Stimulated activated CD8-positive, alpha-beta memory T cell treated with anti-CD3 and anti-CD28 coated beads, Interleukin-4, amount 100 ng/mL, for 48 hours (primary cell): ENCODE results near the gene STEAP1B.

ENCODE experiments used
- DNase-seq: peaks from one replicate; pipeline ENCODE4 v3.0.0-alpha.2; 2020

Gene STEAP1B

GRCh38 chr7:22427104-22427503 lies 72.9 kb downstream of the STEAP1B start:
- no peak for DNase-seq

DNA sequence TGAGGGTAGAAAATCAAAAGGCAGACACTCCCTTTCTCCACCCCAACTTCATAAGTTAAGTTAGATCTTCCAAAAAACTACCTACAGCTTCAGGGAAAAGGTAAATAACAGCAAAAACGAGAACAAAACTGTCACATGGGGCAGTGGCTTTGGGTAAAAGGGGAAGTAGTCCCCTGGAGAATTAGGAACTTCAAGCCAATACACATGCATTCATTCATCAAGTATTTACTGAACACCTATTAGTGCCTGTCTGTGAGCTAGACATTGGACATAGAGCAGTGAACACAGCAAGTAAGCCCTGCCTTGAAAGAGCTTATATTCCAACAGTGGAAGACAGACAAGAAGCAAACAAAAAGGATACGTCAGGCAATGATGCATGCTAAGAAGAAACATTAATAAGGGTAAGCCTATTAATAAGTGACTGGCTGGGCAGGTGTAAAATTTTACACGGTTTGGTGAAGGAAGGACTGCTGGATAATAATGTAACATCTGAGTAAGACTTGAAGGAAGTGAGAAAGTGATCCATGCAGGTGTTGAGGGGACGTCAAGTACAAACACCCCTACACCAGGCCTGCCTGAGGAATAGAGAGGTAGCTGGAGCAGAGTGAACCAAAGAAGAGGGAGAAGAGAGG lies 73.4 kb downstream of the STEAP1B start:
- DNase-seq = no peak

GRCh38 chr7:22425361-22425760 lies 74.6 kb downstream of the STEAP1B start:
- DNase-seq = no peak

- no peak for DNase-seq
Observed at GRCh38 chr7:22422831-22423615, 77.0 kb downstream of the STEAP1B start.

DNA sequence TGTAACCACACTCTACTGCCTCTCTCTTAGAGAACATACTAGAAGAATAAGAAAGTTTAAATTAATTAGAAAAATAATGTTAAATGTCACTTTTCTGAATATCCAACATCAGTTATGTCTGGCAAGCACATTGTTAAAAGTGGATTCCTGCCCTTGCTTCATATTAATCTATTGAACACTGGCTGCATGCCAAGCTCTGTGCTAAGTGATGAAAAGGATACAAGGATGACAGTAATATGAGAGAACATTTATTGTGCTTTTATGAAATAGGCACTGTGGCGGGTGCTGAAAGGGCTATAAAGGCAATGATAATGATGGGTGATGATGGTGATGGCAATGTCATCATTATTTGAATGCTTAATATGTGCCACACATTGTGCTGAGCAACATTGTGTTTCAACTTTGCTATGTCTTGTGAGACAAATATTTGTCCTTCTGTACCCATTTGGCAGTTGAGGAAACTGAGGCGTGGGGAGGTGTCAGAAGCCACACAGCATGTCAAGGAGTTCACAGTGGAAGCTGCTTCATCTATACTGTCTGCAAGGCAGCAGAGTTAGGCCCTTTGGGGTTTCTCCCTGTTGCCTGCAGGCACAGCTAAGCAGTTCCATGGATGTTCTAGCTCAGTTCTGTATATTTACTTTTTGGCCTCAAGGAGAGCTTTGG lies 78.9 kb downstream of the STEAP1B start:
- DNase-seq = no peak

DNA sequence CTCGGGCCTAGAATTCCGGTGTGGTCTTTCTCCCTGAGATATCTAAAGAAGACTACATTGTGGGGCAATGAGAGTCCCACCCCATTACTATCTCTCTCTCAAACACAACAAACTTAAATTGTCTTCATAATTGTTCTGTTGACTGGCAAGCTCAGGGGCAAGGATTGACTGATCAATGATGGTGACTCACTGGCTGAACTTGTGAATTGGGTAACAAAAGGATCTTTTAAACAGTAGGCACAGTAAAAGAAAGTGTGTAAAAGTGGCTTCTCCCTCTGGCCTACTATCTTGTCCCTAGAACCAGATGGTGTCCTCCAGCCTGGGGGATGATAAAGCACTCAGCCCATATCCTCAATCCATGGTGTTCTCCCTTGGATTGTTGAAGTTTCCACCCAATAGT lies 80.0 kb downstream of the STEAP1B start:
- DNase-seq = no peak

DNA sequence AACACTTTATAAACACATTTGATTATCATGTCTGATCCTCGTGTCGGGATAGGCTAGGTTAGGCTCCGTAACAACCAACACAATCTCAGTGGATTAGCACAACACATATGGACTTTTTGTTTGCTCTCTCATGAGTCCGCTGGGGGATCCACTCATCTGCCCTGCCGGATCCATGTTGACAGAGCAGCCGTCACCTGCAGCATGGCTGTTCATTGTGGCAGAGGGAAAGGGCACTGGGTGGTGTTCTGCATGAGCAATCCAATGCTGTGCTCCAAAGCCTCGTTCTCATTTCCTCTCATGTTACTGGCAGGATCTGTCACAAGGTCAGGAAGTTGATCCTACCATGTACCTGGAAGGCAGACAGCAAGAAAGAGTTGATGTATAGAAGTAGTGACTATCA lies 80.5 kb downstream of the STEAP1B start:
- DNase-seq = no peak

- no peak for DNase-seq
Observed at GRCh38 chr7:22418251-22419046, 81.5 kb downstream of the STEAP1B start.

- no peak for DNase-seq
Observed at GRCh38 chr7:22417841-22418240, 82.1 kb downstream of the STEAP1B start.

- no peak for DNase-seq
Observed at GRCh38 chr7:22417349-22417748, 82.6 kb downstream of the STEAP1B start.

DNA sequence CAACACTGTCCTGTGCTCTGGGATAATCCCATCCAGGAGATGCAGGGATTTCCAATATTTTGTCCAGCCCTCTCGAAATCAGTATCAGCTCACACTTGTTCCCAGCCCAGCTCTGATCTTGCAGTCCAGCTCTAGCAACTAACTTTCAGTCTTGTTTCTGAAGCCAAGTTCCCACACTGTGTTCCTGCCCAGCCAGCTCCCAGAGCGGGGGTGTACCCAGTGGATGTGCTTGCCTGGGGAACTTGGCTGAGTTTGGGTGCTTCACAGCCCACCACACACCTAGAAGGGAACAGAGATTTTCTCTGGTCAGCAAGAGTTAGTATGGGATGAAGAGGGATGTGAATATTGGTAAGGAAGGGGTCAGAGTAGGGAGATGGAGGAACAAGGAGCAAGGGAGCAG lies 85.6 kb downstream of the STEAP1B start:
- no peak for DNase-seq

GRCh38 chr7:22413211-22413610 lies 86.8 kb downstream of the STEAP1B start:
- DNase-seq = no peak

- DNase-seq = no peak
Observed at GRCh38 chr7:22411977-22412693, 87.9 kb downstream of the STEAP1B start.

DNA sequence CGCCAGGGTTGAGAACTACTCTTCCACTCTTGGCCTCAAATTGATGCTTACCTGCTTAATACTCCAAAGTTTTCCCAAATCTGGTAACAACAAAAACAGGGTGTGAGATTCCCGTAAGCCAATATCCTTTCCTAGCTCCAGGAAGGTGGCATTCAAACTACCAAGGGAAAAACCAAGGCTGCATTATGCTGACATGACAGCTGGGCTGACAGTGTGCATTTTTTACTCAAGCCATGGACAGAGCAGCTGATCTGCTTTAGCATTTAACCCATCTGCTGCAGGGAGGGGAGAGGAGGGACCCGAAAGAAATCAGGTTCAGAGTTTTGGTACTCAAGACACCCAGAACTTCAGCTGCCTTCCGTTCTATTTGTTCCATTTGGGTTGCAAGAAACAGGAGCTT lies 93.3 kb downstream of the STEAP1B start:
- DNase-seq = no peak

GRCh38 chr7:22404421-22405023 lies 95.5 kb downstream of the STEAP1B start:
- DNase-seq = no peak

DNA sequence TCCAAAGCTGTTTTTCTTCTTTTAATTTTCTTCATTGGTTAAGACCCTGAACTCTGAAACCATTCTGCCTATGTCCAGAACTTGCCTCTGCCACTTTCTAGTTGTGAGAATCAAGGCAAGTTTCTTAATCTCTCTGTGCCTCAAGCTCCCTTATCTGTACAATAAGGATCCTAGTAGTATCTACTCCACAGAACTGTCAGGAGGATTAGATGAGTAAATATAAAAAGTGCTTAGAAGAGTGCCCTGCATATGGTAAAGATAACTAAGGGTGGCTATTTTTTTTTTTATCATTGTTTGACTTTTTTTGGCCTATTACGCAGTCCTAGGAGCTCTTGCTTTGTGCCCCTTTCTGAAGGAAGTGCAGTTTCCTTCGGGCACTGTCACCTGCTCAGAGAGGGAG lies 96.6 kb downstream of the STEAP1B start:
- no peak for DNase-seq

- DNase-seq = no peak
Observed at GRCh38 chr7:22402250-22402649, 97.7 kb downstream of the STEAP1B start.

- no peak for DNase-seq
Observed at GRCh38 chr7:22400936-22401553, 98.9 kb downstream of the STEAP1B start.

- no peak for DNase-seq
Observed at GRCh38 chr7:22400150-22400814, 99.7 kb downstream of the STEAP1B start.

DNA sequence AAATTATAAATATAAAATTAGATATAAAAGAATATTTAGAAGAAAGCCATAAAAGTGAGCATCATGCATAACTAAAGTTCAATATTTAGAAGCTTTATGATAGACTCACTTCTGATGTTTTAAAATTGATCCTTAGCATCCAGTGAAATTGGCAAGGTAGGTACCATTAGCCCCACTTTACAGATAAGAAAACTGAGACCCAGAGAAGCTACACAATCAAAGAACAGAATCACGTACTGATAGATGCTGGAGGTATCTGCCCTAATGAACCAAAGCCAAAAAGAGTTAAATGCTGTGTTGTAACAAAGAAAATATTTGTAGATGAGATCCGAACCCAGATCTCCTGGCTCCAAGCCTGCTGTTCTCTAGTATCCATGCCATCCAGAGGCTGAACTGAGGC lies 100.4 kb downstream of the STEAP1B start:
- DNase-seq = no peak

- DNase-seq = no peak
Observed at GRCh38 chr7:22399091-22399490, 100.9 kb downstream of the STEAP1B start.
